ENCODE data around the gene ATF7IP2.

DNA sequence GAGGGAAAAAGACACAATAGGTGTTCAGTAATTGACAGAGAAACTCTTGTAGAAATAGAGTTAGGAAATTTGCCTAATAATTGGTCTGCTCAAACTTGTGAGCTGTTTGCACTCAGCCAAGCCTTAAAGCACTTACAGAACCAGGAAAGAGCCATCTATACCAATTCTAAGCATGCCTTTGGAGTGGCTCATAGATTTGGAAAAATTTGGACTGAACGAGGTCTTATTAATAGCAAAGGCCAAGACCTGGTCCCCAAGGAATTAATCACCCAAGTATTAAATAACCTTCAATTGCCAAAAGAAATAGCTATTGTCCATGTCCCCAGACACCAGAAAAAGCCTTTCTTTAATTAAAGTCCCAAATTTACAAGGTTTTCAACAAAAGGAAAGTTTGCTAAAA lies 104.3 kb downstream of the ATF7IP2 start:
- TF ChIP-seq, protein P1, sequence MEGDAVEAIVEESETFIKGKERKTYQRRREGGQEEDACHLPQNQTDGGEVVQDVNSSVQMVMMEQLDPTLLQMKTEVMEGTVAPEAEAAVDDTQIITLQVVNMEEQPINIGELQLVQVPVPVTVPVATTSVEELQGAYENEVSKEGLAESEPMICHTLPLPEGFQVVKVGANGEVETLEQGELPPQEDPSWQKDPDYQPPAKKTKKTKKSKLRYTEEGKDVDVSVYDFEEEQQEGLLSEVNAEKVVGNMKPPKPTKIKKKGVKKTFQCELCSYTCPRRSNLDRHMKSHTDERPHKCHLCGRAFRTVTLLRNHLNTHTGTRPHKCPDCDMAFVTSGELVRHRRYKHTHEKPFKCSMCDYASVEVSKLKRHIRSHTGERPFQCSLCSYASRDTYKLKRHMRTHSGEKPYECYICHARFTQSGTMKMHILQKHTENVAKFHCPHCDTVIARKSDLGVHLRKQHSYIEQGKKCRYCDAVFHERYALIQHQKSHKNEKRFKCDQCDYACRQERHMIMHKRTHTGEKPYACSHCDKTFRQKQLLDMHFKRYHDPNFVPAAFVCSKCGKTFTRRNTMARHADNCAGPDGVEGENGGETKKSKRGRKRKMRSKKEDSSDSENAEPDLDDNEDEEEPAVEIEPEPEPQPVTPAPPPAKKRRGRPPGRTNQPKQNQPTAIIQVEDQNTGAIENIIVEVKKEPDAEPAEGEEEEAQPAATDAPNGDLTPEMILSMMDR (IDR thresholded peaks at IDR 0.05), result no peak
- no peak for TF ChIP-seq POLR2A (IDR thresholded peaks at IDR 0.05)

Measured in breast epithelium (tissue), 3 donors.